Keratinocyte (primary cell): Measurements from ENCODE around the gene ZNF500.

ENCODE experiments used
- CTCF ChIP-seq, 3 experiments: IDR thresholded peaks in 1 of 3; conservative IDR thresholded peaks in 1 of 3; optimal IDR thresholded peaks in 1 of 3; 2 replicates in 2 of 3; 3 replicates in 1 of 3; pipeline versions ENCODE3 to v1.5.1; 2011; ENCODE audit warnings: low read length in 3 of 3, mild to moderate bottlenecking in 3 of 3, moderate library complexity in 2 of 3, control low read depth in 1 of 3, inconsistent platforms in 1 of 3; ENCODE audit not compliant: insufficient read depth in 2 of 3; ENCODE audit errors: extremely low read depth in 1 of 3
- EZH2 ChIP-seq: IDR thresholded peaks from one replicate; pipeline ENCODE4 v1.6.1; 2012; ENCODE audit warnings: inconsistent platforms, mild to moderate bottlenecking, low read length, moderate library complexity

GRCh38 chr16:4754865-4755264 lies 12.1 kb downstream of the ZNF500 start:
- TF ChIP-seq CTCF (optimal IDR thresholded peaks at IDR 0.05 in 1 of 3, IDR thresholded peaks at IDR 0.05 in 1 of 3, conservative IDR thresholded peaks at IDR 0.05 in 1 of 3; ENCODE audit: extremely low read depth in 1 of 3, insufficient read depth in 2 of 3, low read length in 3 of 3) (no peak), EZH2 (no peak)
